A673 (cell line): ENCODE measurements around the gene CDKAL1.

Experiments
- EZH2 ChIP-seq: fragments of 200-600 bp; sonication (generic); IDR thresholded peaks from 2 replicates; pipeline ENCODE4 v1.6.1; 2017; ENCODE audit warnings: borderline replicate concordance, low read depth, mild to moderate bottlenecking, mixed read lengths, antibody characterized with exemption, low read length; ENCODE audit not compliant: poor library complexity, severe bottlenecking
- TF ChIP-seq, protein P1 (sequence below): fragments of 300-800, 200-600 bp; sonication (generic); conservative IDR thresholded peaks from 2 replicates; pipeline ENCODE4 v1.5.1; 2017; ENCODE audit warnings: low read depth, mild to moderate bottlenecking, antibody characterized with exemption, low read length, moderate library complexity, mixed read lengths

DNA sequence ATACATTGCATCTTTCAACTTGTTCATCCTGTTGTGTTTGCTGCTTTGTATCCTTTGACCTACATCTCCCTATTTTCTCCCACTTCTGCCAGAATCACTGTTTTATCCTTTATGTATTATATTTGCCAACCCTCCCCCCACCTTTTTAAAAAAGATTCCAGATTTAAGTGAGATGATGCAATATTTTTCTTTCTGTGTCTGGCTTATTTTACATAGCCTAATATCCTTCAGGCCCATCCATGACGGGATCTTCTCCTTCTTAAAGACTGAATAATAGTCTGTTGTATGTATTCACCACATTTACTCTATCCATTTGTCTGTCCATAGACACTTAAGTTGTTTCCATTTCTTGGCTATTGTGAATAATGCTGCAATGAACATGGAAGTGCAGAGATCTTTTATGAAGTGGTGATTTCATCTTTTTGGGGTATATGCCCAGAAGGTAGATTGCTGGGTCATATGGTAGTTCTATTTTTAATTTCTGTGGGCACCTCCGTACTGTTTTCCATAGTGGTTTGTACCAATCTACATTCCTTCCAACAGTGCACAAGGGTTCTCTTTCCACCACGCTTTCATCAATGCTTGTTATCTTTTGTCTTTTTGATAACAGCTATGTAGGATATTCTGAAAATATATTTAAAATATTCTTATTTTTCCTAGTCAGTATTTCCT, 181.0 kb downstream of the CDKAL1 start:
- TF ChIP-seq, protein P1, sequence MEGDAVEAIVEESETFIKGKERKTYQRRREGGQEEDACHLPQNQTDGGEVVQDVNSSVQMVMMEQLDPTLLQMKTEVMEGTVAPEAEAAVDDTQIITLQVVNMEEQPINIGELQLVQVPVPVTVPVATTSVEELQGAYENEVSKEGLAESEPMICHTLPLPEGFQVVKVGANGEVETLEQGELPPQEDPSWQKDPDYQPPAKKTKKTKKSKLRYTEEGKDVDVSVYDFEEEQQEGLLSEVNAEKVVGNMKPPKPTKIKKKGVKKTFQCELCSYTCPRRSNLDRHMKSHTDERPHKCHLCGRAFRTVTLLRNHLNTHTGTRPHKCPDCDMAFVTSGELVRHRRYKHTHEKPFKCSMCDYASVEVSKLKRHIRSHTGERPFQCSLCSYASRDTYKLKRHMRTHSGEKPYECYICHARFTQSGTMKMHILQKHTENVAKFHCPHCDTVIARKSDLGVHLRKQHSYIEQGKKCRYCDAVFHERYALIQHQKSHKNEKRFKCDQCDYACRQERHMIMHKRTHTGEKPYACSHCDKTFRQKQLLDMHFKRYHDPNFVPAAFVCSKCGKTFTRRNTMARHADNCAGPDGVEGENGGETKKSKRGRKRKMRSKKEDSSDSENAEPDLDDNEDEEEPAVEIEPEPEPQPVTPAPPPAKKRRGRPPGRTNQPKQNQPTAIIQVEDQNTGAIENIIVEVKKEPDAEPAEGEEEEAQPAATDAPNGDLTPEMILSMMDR: no peak
- no peak for TF ChIP-seq EZH2
